HL-60/S4 treated with phorbol 12-myristate 13-acetate at 8.2 ng/mL for 4 days and 3 days (cell line): ENCODE measurements around the gene TSPAN4.

Source experiments
- in situ Hi-C: fragments of 300-500 bp; cut with MboI; formaldehyde crosslinking; loops from 2 replicates; pipeline ENCODE4 v1.15.0; 2022; ENCODE audit warnings: low sequenced_read_pairs

The TSPAN4 gene

GRCh38 chr11:863023-863909 lies 20.6 kb downstream of the TSPAN4 start:
- in situ Hi-C loops = no loop called here

DNA sequence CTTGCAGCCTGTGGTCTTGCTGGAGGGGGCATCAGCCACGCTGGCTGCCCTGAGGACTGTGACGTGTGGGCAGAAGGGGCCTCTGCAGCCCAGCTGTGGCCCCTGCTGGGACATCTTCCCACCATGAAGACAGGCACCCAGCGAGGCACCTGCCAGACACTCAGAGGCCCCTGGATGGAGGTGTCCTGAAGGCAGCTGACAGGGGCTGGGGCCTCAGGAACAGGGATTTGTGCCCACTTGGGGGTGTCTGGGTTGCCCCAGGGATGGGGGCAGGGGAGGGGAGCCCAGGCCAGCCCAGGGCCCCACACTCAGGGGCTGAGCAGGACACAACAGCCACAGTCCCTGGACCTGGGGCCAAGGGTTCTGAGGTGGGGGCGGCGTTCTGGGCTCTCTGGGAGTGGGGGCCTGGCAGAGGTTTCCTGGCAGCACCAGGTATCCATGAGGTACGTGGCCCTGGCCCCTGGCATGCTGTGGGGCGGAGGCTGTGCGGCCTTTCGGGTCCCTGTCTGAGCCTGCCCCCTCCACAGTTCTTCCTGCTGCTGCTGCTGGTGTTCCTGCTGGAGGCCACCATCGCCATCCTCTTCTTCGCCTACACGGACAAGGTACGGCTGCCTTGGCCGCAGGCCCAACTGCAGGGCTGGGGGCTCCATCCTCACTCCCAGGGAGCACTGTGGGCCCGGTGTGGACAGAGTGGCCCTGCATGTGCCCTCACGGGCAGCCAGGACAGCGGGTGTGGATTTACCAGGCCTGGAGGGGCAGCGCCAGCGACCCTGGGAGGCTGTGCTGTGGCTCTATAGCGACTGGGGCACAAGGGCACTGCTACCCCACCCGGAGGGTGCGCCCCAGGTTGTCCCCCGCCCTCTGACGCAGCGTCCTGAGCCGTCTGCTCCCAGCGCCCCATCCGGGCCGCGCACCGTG lies 21.5 kb downstream of the TSPAN4 start:
- in situ Hi-C loops = no loop called here

DNA sequence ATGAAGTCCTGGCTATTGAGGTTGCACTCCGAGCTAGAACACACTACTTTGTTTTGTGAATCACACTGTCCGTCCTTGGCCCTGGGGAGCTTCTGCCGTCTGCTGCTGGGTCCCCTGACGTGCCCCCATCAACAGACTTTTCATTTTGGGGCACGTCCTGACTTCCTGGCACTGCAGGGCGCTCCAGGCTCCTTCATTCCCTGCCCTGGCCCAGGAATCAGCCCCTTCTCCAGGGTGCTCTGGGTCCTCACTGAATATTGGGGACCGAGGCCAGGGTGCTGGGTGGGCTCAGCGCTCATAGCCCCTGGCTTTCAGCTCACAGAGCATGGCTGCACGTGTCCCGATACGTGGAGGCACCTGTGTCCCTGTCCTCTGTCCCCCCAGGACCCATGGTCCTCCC lies 22.2 kb downstream of the TSPAN4 start:
- in situ Hi-C loops = no loop called here

GRCh38 chr11:865462-866430 lies 23.1 kb downstream of the TSPAN4 start:
- in situ Hi-C loops = no loop called here

GRCh38 chr11:866481-866880 lies 23.8 kb downstream of the TSPAN4 start:
- in situ Hi-C loops = no loop called here

DNA sequence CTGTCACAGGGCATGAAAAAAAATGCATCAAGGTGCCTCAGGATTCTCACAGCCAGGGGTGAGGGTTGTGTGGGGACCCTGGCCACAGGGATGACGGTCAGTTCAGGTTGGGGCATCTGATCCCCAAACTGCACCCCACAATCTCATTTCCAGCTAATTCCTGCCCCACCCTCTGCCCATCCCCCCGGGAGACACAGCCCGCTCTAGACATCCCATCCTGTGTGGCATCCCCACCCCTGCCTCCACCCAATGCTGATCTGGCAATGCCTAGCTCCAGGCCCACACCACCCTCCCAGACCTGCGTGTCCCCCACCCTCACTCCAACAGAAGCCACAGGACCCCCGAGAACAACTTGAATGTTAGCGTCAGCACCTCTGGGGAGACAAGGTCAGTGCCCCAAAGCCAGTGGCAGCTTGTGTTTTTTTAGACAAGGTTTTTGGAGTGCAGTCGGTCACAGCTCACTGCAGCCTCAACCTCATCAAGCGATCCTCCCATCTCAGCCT lies 25.3 kb downstream of the TSPAN4 start:
- in situ Hi-C loops = no loop called here

DNA sequence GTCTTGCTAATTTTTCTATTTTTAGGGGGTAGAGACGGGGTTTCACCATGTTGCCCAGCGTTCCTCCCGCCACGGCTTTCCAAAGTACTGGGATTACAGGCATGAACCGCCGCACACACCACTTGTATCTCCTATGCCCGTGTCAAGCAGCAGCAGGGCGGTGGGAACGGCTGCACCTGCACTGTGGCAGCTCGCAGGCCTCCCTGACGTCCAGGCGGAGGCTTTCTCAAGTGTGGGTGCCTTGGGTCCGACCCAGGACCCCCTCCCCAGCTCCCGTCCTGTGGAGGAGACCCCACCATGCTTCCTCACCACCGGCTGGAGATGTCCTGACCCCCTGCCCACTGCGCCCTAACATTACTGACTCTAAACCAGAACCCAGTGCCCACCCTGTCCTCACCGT lies 25.7 kb downstream of the TSPAN4 start:
- in situ Hi-C loops = no loop called here

GRCh38 chr11:868802-869201 lies 26.1 kb downstream of the TSPAN4 start:
- in situ Hi-C loops = no loop called here

DNA sequence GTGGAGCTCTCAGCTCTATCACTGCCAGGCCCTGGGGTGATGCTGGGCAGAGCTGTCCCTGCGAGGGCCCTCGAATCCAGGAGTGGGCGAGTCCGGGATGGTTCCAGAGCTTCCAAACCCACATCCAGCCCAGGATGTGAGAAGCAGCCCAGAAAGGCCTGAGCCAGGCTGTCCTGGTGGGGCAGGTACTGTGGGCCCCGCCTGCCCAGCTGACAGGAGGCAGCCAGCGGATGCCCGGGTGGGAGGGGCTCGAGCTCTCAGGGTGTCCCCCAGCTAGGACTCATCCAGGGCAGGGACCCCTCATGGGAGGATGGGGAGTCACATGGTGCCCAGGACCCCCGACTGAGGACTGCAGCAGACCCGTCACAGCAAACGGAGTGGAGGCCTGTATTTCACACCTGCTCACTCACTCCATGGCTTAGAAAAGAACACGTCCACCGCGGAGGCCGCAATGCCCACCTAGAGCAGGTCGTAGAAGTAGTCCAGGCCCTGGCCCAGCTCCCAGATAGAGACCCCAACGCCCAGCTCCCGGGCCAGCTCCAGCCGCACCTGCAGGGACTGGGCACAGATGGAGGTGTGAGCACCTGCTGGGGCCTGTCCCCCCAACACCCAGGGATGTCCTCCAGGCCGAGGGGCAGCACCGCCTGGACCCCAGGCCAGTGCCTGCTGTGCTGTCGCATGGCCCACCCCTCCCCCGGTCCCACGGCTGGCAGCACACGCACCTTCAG lies 26.9 kb downstream of the TSPAN4 start:
- in situ Hi-C loops = no loop called here

DNA sequence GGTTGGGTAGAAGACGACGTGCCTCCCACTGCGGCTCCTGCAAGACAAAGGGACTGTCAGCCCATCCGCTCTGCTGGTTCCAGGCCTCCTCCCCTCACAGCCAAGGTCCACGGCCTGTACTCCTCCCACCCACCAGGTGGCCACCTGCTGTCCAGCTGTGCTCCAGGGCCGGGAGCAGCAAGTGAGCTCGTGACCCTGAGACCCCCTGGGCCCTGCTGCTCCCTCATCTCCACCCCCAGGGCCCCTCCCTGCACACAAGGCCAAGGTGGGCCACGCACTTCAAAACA lies 27.4 kb downstream of the TSPAN4 start:
- in situ Hi-C loops = no loop called here

DNA sequence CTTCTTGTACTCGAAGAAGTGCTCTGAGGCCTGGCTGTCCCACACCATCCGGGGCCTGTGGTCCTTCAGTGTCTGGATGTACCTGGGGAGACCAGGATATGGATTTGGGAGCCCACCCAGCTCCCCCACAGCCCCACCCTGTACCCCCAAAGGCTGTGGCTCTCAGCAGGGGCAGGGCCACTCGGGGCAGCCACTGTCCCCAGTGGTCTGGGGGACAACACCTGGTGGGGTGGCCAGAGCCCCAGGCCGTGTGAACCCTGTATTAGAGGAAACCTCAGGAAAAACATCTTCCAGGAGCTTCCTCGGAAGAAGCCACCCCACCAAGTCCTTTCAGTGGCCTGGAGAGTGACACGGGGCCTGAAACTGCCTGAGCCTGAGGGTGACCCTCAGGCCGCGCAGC lies 27.8 kb downstream of the TSPAN4 start:
- in situ Hi-C loops = no loop called here

DNA sequence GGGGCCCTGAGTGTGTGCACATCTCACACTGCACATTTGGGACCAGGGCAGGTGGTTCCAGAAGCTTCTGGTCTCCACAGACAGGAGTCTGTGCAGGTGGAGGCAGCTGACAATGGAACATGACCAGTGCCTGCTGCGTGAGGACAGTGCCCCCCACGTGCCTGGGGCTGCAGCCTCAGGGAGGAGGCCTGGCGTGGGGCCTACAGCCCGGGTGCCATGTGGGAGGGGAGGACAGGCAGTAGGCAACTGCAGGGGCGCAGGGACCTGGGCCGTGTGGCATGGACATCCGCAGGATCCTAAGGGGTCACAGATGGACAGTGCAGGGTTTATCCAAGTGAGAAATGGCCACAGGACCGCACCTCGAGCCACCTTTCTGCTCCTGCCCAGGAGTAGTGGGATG lies 28.8 kb downstream of the TSPAN4 start:
- in situ Hi-C loops = no loop called here

DNA sequence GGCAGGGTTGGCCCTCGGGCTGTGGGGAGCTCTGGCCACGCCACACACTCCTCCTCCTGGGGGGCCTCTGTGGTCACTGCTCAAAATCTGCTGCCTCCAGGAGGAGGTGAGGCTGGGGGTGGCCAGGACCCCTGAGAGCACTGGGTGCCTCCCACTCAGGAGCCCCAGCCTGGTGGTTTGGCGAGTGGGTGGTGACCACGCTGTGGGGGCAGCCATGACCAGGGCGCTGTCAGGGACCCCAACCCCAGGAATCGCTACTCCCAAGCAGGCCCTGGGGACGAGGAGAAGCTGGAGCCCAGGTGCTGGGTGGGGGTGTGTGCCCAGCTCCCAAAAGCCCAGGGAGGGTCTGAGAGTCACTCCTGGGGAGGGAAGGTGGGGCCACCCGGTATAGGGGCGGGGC lies 30.1 kb downstream of the TSPAN4 start:
- in situ Hi-C loops = no loop called here

- in situ Hi-C loops = no loop called here
Measured at GRCh38 chr11:873706-874105, 31.1 kb downstream of the TSPAN4 start.

DNA sequence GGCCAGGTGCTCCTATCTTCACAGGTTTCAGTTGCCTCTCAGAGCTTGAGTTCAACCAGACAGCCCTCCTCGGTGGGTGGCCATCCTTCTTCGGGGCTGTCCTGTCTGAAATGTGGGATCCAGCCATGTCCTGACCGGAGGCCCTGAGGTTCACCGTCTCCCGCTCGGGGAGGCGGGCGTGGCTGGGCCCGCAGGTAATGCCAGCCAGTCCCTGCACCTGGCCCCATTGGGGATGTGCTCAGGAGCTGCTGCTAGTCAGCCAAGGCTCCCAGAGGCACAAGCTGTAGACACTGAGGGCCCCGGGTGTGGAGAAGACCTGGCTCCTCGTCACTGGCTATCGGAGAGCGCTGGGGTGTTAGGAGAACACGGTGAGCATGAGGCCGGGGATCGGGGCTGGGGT lies 32.6 kb downstream of the TSPAN4 start:
- in situ Hi-C loops = no loop called here

- in situ Hi-C loops = no loop called here
Measured at GRCh38 chr11:875769-876301, 33.2 kb downstream of the TSPAN4 start.

DNA sequence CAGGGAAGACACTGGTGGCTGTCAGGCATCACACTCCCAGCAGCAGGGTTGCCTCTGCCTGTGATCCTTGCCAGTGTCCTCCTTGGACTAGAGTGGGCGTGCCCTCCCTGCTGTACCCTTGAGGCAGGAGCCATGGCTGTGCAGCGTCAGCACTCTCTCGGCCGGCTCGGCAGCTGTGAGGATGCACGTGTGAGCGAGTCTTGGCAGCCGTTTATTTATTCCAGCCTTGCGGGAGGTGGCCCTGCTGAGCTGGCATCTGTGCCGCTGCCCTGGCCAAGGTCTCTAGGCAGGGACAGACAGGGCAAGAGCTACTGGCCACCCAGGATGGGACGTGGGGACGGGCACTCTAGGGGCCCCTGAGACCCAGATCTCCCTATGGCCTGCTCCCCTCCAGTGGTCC lies 33.9 kb downstream of the TSPAN4 start:
- in situ Hi-C loops = no loop called here

DNA sequence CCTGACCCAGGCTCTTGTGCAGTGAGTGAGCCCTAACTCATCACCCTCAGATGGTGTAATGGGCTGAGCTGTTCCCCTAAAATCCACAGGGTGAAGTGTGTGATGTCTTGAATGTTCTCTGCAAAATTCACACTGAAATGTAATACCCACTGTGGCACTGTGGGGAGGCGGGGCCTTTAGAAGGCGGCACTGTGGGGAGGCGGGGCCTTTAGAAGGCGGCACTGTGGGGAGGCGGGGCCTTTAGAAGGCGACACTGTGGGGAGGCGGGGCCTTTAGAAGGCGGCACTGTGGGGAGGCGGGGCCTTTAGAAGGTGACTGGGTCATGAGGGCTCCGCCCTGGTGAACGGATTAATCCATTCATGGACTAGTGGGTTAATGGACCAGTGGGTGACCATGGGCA lies 34.9 kb downstream of the TSPAN4 start:
- in situ Hi-C loops = no loop called here

DNA sequence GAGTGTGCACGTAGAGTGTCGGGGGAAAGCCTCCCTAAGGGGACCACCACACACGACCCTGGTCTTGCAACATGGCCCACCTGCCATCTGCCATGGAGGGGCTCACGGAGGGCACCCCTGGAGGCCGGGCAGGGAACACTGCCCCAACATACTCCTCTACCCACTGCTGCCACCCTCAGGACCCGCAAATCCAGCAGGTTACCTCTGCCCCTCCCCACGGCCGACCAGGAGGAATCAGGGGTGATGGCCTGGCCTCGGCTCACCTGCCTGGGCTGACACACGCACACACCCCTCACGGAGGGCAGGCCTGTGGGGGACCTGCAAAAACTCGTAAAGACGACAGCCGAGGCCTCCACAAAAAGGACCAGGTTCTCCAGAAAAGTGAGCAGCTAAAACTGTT lies 37.8 kb downstream of the TSPAN4 start:
- in situ Hi-C loops = no loop called here

DNA sequence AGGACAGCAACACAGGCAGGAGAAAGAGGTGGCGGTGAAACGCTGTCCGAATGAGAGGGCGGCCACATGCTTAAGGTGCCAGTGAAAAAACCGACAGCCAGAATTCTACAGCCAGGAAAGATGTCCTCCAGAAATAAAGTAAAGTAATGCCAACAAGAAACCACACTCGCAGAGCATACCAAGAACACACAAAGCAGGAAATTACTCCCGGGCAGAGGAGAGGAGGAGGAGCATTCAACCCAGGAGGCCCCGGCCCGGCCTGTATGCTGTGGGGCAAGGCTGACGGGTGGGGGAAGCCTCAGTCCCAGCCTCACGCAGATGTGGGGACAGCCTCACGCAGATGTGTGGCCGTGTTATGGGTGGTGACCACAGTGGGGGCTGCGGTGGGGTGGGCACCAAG lies 39.9 kb downstream of the TSPAN4 start:
- in situ Hi-C loops = no loop called here
